ENCODE data around the gene TTLL3.
"Not testable (repeated sequence)": the region's sequence is repeated elsewhere in the genome, so short reads cannot be mapped to it uniquely, and the experiment has no call there.

TTLL3 gene, protein sequence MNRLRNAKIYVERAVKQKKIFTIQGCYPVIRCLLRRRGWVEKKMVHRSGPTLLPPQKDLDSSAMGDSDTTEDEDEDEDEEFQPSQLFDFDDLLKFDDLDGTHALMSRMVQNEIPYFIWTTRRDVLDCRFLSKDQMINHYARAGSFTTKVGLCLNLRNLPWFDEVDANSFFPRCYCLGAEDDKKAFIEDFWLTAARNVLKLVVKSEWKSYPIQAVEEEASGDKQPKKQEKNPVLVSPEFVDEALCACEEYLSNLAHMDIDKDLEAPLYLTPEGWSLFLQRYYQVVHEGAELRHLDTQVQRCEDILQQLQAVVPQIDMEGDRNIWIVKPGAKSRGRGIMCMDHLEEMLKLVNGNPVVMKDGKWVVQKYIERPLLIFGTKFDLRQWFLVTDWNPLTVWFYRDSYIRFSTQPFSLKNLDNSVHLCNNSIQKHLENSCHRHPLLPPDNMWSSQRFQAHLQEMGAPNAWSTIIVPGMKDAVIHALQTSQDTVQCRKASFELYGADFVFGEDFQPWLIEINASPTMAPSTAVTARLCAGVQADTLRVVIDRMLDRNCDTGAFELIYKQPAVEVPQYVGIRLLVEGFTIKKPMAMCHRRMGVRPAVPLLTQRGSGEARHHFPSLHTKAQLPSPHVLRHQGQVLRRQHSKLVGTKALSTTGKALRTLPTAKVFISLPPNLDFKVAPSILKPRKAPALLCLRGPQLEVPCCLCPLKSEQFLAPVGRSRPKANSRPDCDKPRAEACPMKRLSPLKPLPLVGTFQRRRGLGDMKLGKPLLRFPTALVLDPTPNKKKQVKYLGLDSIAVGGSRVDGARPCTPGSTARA

GRCh38 chr3:9809615-9810432 is at the start of gene TTLL3:
TTLL3 (plus strand) TSS chr3:9810262; CDS start chr3:9810662, 400 bp downstream.
- no peak for DNase-seq (ENCODE audit: low read depth)

- no peak for DNase-seq (ENCODE audit: low read depth)
These were observed 49.1 kb upstream of the TTLL3 start for GRCh38 chr3:9760779-9761505.

DNA sequence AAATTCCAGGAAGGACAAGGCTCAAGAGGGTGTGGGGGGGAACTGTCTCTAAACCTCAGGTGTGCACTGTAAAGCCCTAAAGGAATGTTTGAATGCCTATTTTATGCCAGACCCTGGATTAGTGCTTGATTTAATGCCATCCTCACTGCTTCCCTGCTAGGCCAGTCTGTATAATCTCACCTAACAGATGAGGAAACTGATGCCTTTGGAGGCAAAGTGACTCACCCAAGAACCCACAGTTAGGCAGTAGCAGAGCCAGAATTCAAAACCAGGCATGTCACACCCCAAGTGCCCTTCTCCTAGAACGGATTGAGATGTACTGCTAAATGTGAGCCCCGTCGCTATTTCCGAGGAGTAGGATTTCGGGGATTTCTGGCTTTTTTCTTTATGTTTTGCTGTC is 48.1 kb upstream of the TTLL3 start:
- no peak for DNase-seq (ENCODE audit: low read depth)

DNA sequence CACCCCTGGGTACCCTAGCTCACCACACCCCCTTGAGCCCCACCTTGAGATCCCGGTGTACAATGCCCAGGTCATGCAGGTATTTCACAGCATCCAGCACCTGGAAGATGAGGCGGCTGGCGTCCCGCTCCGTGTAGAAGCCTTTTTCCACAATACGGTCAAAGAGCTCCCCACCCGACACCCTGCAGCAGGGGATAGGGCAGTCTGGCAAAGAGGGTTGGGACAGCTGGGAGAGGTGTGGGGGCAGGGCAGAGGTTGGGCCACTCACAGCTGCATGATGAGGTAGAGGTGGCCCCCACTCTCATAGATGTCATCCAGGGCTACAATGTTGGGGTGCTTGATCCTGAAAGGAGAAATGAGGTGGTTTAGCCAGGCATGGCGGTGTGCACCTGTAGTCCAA is 47.2 kb upstream of the TTLL3 start:
- DNase-seq (ENCODE audit: low read depth), result no peak

DNA sequence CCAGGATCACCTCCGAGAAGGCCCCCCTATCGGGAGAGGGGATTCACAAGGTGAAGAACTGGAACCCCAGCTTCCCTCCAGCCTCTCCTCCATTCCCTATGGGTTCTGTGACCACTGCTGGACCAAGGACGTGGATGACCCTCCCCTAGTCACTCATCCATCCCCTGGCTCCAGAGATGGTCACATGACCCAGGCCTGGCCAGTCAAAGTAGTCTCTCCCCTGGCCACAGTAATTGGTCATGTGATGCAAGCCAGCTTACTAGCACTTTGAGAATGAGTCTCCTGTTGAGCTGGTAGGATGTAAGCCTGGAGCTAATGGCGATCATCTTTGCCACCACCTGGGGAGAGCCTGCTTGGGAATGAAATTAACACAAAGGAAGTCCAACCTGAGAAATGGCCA is 44.2 kb upstream of the TTLL3 start:
- DNase-seq (ENCODE audit: low read depth), result no peak

DNA sequence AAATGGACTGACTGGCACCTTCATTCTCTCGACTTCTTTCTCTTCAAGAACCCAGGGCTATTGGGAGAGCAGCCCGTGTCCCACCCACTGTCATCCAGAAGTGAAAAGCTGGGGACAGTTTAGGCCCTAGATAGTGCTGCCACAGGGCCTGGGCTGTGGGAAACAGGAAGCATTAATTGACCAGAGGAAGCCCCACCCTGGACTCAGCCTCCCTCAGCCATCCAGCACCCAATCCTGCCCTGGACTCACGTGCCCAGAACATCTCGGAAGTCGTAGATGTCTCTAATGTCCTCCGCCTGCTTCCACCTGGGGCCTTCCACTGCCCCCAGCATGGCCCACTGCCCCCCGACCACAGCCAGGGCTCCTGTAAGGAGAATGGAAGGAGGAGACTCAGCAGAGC is 42.6 kb upstream of the TTLL3 start:
- no peak for DNase-seq (ENCODE audit: low read depth)

GRCh38 chr3:9768141-9768775 is 41.8 kb upstream of the TTLL3 start:
- DNase-seq (ENCODE audit: low read depth), result no peak

DNA sequence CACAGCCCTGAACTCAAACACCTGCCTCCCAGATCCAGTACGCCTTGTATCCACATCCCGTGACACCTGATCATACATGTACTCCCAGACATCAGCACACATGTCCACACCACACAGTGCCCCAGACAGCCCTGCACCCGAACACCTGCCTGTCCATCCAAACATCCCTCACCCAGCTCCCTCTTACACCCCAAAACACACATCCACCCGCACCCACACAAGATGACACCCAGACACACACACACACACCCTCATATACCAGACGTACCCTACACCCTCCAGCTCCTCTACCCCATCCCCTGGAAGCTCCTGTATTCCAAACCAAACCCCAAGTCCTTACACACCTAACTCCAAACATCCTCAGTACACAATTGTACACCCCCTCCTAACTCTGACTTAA is 41.0 kb upstream of the TTLL3 start:
- no peak for DNase-seq (ENCODE audit: low read depth)

DNA sequence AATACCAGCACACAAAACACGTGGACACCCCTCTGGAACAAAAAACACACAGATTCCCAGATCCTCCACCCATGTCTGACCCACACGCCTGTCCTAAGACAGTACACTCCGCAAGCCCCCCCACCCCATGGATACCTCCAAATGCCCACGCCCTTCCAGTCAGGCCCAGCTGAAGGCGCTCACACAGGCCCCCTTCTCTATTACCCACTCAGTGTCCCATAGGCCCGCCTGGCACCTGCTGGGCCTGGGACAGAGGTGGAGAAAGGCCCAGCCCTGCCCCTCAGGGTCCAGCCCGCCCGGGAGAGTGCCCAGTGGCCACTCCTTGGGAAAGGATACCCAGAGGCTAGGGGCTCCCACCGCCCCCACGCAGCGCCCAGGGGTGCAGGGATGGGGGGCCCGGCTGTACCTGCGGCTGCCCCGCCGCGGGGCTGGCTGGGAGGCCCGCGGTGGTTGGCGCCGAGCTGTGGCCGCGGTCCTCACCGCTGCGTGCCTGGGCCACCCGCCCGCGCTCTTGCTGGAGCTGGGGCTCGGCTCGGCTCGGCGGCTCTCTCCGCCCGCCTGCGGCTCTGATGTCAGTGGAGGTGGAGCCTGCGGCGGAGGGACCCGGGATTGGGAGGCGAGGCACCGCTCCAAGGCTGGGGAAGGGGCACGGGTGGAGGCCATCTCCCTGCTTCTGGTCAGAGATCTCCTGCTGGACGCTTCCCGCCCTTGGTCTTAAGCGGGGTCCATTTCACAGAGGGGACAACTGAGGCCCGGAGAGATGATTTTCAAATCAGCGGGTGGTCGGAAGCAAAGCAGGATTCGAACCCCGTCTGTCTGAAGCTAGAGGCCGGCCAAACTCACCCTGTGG is 40.4 kb upstream of the TTLL3 start, which contains the start of gene CAMK1:
CAMK1 (minus strand) TSS at position 522 of the 850 bp plus-strand sequence. CDS start 2,198 bp downstream, outside the sequence.
- no peak for DNase-seq (ENCODE audit: low read depth)

- DNase-seq (ENCODE audit: low read depth), result no peak
These were observed 39.7 kb upstream of the TTLL3 start for GRCh38 chr3:9770276-9770812.

GRCh38 chr3:9771007-9771406 is 39.1 kb upstream of the TTLL3 start:
- not testable (repeated sequence) for DNase-seq (ENCODE audit: low read depth)

DNA sequence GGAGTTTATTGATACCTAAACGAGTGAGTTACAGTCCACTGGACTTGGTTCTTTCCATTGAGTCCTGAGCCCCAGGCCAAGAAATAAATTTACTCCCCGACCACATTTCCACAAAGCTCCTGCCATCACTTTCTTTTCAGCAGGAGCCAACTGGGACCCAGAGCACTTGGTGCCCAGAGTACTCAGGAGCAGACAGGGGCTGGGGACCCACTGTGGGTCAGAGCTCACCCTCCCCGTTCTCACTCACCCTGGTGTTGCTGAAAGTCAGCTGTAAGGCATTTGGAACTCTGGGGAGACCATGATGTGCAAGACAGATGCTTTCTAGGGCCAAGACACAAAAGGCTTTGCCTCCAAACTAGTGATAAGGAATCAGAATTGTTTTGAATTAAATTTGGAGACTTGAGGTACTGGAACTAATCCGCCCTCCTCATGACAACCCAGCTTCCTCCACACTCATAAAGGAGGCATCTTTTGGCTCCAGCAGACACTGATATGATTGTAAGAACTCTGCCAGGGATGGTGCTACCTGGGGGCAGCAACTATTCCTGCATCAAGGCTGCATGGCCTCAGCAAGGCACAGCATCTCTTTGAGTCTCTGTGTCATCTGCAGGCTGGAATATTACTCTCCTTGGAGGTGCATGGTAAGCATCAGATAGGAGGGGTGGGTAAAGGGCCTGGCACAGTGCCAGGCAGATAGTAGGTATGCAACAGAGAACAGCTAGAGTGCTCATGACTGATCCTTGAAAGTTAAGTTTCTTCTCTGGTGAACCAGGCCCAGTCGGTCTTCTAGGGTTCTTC is 33.0 kb upstream of the TTLL3 start:
- DNase-seq (ENCODE audit: low read depth), result no peak

DNA sequence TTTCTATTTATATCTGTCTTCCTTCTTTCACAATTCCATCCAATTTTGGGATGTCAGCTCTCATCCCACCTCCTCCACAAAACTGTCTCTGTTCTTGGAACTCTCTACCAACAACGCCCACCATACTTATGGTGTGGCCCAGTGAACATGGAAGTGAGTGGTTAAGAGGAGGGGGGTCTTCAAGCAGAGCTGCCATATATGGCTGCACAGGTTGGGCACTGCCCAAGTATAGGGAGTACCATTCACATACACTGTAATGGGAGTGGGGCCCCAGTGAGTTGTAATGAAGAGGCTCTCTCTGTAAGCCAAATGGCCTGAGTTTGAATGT is 32.4 kb upstream of the TTLL3 start:
- DNase-seq (ENCODE audit: low read depth), result no peak

GRCh38 chr3:9778143-9779074 is 31.7 kb upstream of the TTLL3 start:
- DNase-seq (ENCODE audit: low read depth), result no peak

GRCh38 chr3:9779075-9779593 is 30.9 kb upstream of the TTLL3 start:
- DNase-seq (ENCODE audit: low read depth), result no peak

- DNase-seq (ENCODE audit: low read depth), result no peak
These were observed 30.2 kb upstream of the TTLL3 start for GRCh38 chr3:9779721-9780457.

DNA sequence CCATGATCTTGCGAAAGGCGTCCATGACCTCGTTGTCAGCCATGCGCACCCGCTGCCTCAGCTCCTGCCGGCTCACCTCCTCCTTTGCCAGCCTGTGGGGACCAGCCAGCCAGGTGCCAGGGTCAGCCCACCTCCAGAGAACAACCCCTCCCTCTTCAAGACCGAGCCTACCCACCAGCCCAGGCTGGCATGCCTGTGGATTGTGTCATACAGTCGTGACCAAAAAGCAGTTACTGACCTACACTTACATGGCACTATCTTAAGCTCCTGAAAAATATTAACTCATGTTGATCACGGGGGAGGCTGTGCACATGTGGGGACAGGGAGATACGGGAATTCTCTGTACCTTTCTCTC is 29.6 kb upstream of the TTLL3 start:
- no peak for DNase-seq (ENCODE audit: low read depth)
